Neutrophil (primary cell): ENCODE data around the gene RPP25L.

ENCODE experiments used
- H3K27ac ChIP-seq: fragments of 200-600 bp; sonication (generic); 2 replicates; pipeline ENCODE4 v1.5.1; 2016; ENCODE audit warnings: mild to moderate bottlenecking, moderate library complexity
- H3K27me3 ChIP-seq: fragments of 200-600 bp; sonication (generic); 2 replicates; pipeline ENCODE4 v1.6.0; 2016; ENCODE audit warnings: mild to moderate bottlenecking
- H3K36me3 ChIP-seq: fragments of 200-600 bp; sonication (generic); 2 replicates; pipeline ENCODE4 v1.5.1; 2017
- H3K4me1 ChIP-seq, 2 experiments: fragments of 200-600 bp in 1 of 2; sonication (generic) in 1 of 2; 1 replicate in 1 of 2; 2 replicates in 1 of 2; pipeline versions ENCODE4 v1.5.1 to v1.6.1; 2013 to 2016; ENCODE audit warnings: low read depth in 1 of 2, low read length in 1 of 2, mild to moderate bottlenecking in 1 of 2, moderate library complexity in 1 of 2; ENCODE audit not compliant: control insufficient read depth in 1 of 2, insufficient read depth in 1 of 2
- H3K4me3 ChIP-seq, 2 experiments: fragments of 200-600 bp in 1 of 2; sonication (generic) in 1 of 2; 1 replicate in 1 of 2; 2 replicates in 1 of 2; pipeline ENCODE4 v1.5.1; 2013 to 2016; ENCODE audit warnings: low read depth in 1 of 2, low read length in 1 of 2, mild to moderate bottlenecking in 1 of 2, moderate library complexity in 1 of 2
- H3K9me3 ChIP-seq: fragments of 200-600 bp; sonication (generic); 2 replicates; pipeline ENCODE4 v1.5.1; 2016
- TF ChIP-seq, protein P1 (sequence below): fragments of 200-600 bp; sonication (generic); IDR thresholded peaks from 2 replicates; pipeline ENCODE4 v1.5.1; 2016; ENCODE audit warnings: antibody characterized with exemption

The RPP25L gene

DNA sequence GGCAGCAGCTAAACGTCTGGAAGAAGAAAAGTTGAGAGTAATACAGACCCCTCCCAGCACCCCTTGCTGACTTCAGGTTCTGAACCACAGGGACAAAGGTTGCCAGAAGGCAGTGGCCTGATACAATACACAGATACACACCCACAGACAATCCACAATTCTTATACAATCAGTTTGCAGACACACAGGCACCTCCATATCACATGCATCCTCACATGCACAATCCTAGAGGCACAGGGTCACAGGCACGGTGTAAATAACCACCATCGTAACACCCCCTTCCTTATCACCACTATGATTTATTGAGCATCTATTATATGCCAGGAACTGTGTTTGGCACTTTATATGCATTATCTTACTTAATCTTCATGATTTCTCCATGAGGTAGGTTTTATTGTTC, 30.6 kb downstream of the RPP25L start:
- no peaks in the 10 kb centered on the region for H3K9me3 ChIP-seq
- H3K36me3 ChIP-seq: no peaks in the 10 kb centered on the region
- no peak overlapping the region for H3K27ac ChIP-seq
- TF ChIP-seq, protein P1, sequence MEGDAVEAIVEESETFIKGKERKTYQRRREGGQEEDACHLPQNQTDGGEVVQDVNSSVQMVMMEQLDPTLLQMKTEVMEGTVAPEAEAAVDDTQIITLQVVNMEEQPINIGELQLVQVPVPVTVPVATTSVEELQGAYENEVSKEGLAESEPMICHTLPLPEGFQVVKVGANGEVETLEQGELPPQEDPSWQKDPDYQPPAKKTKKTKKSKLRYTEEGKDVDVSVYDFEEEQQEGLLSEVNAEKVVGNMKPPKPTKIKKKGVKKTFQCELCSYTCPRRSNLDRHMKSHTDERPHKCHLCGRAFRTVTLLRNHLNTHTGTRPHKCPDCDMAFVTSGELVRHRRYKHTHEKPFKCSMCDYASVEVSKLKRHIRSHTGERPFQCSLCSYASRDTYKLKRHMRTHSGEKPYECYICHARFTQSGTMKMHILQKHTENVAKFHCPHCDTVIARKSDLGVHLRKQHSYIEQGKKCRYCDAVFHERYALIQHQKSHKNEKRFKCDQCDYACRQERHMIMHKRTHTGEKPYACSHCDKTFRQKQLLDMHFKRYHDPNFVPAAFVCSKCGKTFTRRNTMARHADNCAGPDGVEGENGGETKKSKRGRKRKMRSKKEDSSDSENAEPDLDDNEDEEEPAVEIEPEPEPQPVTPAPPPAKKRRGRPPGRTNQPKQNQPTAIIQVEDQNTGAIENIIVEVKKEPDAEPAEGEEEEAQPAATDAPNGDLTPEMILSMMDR: no peak
- H3K4me3 ChIP-seq: no peak overlapping the region
- no peaks in the 10 kb centered on the region for H3K4me1 ChIP-seq
- peaks cover 100% of the 10 kb centered on the region for H3K27me3 ChIP-seq

DNA sequence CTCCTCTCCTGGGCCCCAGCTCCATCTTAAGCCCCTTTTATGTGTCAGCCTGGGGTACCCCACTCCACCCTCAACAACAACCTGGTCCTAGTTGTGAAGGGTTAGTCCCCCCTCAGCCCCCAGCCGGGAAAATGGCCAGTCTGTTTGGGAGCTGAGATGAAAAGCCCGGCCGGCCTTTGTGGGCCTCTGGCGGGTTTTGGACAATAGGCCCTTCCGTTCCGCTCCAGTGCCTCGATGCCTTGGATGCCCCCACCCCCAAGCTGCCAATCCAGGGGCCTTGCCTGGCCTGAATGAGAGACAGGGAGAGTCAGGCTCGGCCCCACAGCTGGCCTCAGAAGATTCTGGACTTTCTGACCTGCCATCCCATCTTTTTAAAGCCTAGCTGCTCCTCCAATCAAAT, 31.5 kb downstream of the RPP25L start:
- Histone ChIP-seq H3K4me3 (no peak overlapping the region), H3K36me3 (no peaks in the 10 kb centered on the region), H3K4me1 (no peaks in the 10 kb centered on the region), H3K27ac (no peak overlapping the region), H3K9me3 (no peaks in the 10 kb centered on the region), H3K27me3 (peaks cover 100% of the 10 kb centered on the region)
- TF ChIP-seq, protein P1: no peak

DNA sequence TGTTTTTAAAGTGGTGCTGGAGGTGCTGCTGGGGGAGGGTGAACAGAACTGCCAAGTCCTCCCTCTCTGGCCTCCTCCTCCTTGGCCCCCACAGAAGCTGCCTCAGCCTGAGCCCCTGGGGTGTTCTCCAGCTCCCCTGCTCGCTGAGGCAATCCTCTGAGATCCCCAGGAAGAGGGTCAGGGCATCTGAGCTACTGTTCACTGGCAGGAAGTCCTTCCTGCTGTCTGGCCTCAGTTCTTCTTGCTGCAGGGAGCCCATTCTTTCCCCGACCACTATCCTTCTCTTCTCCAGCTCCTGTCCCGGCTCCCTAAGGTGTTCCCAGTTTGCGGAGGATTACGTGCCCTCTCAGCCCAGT, 32.1 kb downstream of the RPP25L start:
- H3K27me3 ChIP-seq: peaks cover 100% of the 10 kb centered on the region
- H3K36me3 ChIP-seq: no peaks in the 10 kb centered on the region
- H3K27ac ChIP-seq: no peak overlapping the region
- no peaks in the 10 kb centered on the region for H3K9me3 ChIP-seq
- H3K4me1 ChIP-seq: no peaks in the 10 kb centered on the region
- TF ChIP-seq, protein P1: no peak
- H3K4me3 ChIP-seq: no peak overlapping the region

DNA sequence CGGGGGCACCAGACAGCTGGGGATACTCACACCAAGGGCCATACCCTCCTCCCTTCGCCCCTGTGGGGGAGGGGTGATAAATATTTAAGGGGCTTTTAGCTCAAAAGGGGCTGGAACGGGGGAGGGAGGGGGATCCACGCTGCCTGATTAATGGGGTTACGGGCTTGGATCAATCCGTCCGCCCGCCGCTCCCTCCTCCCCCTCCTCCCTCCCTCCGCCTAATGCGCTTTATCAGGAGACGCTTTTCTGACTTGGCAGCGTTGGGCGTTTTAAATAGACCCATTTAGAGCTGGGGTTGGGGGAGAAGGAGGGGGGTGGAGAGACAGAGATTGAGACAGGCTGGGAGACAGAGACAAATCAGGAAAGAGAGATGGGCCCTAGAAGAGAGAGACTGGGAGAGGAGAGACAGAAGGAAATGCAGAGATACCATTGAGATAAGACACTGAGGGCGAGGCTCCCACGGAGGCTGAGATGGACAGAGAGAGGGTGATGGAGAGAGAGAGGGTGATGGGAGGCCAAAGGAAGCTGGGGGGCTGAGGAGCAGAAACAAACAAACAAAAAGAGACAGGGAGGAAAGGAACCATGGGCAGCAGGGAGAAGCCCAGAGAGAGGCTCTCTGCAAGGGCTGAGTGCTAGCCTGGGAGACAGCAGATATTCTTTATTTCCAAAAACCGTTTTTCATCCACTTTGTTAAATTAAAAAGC, 32.6 kb downstream of the RPP25L start:
- Histone ChIP-seq H3K9me3 (no peaks in the 10 kb centered on the region), H3K4me3 (no peak overlapping the region), H3K36me3 (no peaks in the 10 kb centered on the region), H3K4me1 (no peaks in the 10 kb centered on the region), H3K27me3 (peaks cover 100% of the 10 kb centered on the region), H3K27ac (no peak overlapping the region)
- TF ChIP-seq, protein P1: no peak

DNA sequence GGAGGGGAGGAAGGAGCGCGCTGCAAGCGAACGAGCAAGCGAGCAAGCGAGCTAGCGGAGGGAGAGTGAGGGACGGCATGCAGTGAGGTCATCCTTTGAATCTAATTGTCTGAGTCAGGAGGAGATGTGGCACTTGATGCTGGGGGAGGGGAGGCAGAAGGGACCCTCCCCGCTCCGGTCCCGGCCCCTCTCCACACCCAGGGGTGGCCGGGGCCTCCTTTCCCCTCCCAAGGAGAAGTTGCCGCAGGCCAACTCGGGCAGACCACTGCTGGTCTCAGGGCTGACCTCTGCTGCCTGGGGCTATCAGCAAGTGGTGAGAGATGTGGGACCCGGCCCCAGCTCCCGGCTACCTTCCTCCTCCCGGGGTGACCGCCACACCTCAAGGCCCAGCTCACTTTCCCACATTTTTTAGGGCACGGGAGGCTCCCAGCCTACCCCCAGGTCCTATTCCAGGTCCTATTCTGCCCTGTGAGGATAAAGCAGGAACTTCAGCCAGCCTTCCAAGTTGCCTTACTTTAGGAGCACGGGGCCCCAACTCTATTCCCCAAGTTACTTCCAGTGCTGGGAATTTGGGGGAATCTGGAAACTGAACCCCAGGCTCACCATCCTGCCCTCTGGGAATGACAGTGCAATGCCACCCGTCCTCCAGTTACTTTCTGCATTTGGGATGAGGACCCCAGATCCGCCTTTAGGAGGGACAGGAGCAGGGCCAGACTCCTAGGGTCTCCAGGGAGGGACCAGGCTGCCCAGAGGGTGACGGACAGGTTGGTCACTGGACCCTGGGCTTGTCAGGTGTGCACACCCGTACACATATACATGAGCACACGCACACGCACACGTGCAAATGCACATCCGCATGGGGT, 33.4 kb downstream of the RPP25L start:
- H3K4me1 ChIP-seq: no peaks in the 10 kb centered on the region
- TF ChIP-seq, protein P1: no peak
- H3K9me3 ChIP-seq: no peaks in the 10 kb centered on the region
- no peaks in the 10 kb centered on the region for H3K36me3 ChIP-seq
- no peak overlapping the region for H3K4me3 ChIP-seq
- H3K27ac ChIP-seq: no peak overlapping the region
- peaks cover 100% of the 10 kb centered on the region for H3K27me3 ChIP-seq
